ENCODE results near the gene AIG1.

GRCh38 chr6:143127941-143128680, 67.4 kb downstream of the AIG1 start:
- TF ChIP-seq POLR2A (IDR thresholded peaks at IDR 0.05; ENCODE audit: borderline replicate concordance, extremely low read depth, insufficient read depth, insufficient read length): no peak
- TF ChIP-seq CTCF (IDR thresholded peaks at IDR 0.05 in 2 of 3, conservative IDR thresholded peaks at IDR 0.05 in 1 of 3; ENCODE audit: borderline replicate concordance in 1 of 3, insufficient read depth in 1 of 3, low read depth in 2 of 3, low read length in 2 of 3): no peak
